Measurements from ENCODE around the gene MIPOL1.

- TF ChIP-seq, protein P1, sequence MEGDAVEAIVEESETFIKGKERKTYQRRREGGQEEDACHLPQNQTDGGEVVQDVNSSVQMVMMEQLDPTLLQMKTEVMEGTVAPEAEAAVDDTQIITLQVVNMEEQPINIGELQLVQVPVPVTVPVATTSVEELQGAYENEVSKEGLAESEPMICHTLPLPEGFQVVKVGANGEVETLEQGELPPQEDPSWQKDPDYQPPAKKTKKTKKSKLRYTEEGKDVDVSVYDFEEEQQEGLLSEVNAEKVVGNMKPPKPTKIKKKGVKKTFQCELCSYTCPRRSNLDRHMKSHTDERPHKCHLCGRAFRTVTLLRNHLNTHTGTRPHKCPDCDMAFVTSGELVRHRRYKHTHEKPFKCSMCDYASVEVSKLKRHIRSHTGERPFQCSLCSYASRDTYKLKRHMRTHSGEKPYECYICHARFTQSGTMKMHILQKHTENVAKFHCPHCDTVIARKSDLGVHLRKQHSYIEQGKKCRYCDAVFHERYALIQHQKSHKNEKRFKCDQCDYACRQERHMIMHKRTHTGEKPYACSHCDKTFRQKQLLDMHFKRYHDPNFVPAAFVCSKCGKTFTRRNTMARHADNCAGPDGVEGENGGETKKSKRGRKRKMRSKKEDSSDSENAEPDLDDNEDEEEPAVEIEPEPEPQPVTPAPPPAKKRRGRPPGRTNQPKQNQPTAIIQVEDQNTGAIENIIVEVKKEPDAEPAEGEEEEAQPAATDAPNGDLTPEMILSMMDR (IDR thresholded peaks at IDR 0.05) = no peak
- TF ChIP-seq EZH2 (IDR thresholded peaks at IDR 0.05) (no peak), EZH2phosphoT487 (IDR thresholded peaks at IDR 0.05) (no peak)
These were observed 342.3 kb downstream of the MIPOL1 start for GRCh38 chr14:37539992-37540391.
